Measurements from ENCODE around the gene ZNF106.
A peak's percentile ranks its signal among the peaks of the same experiment; 100 is the strongest.

Gene ZNF106

GRCh38 chr15:42503825-42504224, 12.9 kb upstream of the ZNF106 start:
- no peak overlapping the region for H3K9ac ChIP-seq (ENCODE audit: low read length)
- TF ChIP-seq CTCF (IDR thresholded peaks at IDR 0.05; ENCODE audit: insufficient read depth, low read length, poor library complexity, severe bottlenecking) (no peak), EZH2phosphoT487 (conservative IDR thresholded peaks at IDR 0.05; ENCODE audit: low read length) (no peak)
- no peaks in the 10 kb centered on the region for H3K27me3 ChIP-seq (ENCODE audit: low read length)
- H3K79me2 ChIP-seq (ENCODE audit: insufficient read depth, low read length) = peaks cover 67% of the 10 kb centered on the region
- no peaks in the 10 kb centered on the region for H3K9me3 ChIP-seq (ENCODE audit: insufficient read depth, low read length)
- H4K20me1 ChIP-seq (ENCODE audit: low read depth, low read length) = no peaks in the 10 kb centered on the region
- no peak overlapping the region for H3K4me3 ChIP-seq (ENCODE audit: insufficient read depth, low read length, poor library complexity, severe bottlenecking)
- H3K27ac ChIP-seq (ENCODE audit: low read depth, low read length) = peak overlapping the region; percentile 71; the same call in 1 of the 2 replicates
- no peak overlapping the region for H2AFZ ChIP-seq (ENCODE audit: low read depth, low read length, severe bottlenecking)
- peaks cover 11% of the 10 kb centered on the region for H3F3A ChIP-seq (ENCODE audit: insufficient read depth)
- no peaks in the 10 kb centered on the region for H3K36me3 ChIP-seq (ENCODE audit: low read length)
- H3K9me2 ChIP-seq (replicated peaks; ENCODE audit: insufficient read depth, low read length) = no peaks in the 10 kb centered on the region
- peak overlapping the region; percentile 51 for H3K4me2 ChIP-seq (ENCODE audit: low read depth, low read length, poor library complexity, severe bottlenecking)

GRCh38 chr15:42502477-42502876, 11.5 kb upstream of the ZNF106 start:
- Histone ChIP-seq H3K27me3 (ENCODE audit: low read length) (no peaks in the 10 kb centered on the region), H4K20me1 (ENCODE audit: low read depth, low read length) (no peaks in the 10 kb centered on the region), H2AFZ (ENCODE audit: low read depth, low read length, severe bottlenecking) (no peak overlapping the region), H3K9me3 (ENCODE audit: insufficient read depth, low read length) (no peaks in the 10 kb centered on the region), H3K9me2 (replicated peaks; ENCODE audit: insufficient read depth, low read length) (no peaks in the 10 kb centered on the region), H3K4me2 (ENCODE audit: low read depth, low read length, poor library complexity, severe bottlenecking) (no peak overlapping the region), H3K36me3 (ENCODE audit: low read length) (no peaks in the 10 kb centered on the region), H3F3A (ENCODE audit: insufficient read depth) (peaks cover 11% of the 10 kb centered on the region), H3K4me3 (ENCODE audit: insufficient read depth, low read length, poor library complexity, severe bottlenecking) (no peak overlapping the region), H3K27ac (ENCODE audit: low read depth, low read length) (peak overlapping the region; percentile 7; the same call in 1 of the 2 replicates), H3K79me2 (ENCODE audit: insufficient read depth, low read length) (peaks cover 65% of the 10 kb centered on the region), H3K9ac (ENCODE audit: low read length) (no peak overlapping the region)
- no peak for TF ChIP-seq CTCF (IDR thresholded peaks at IDR 0.05; ENCODE audit: insufficient read depth, low read length, poor library complexity, severe bottlenecking)
- TF ChIP-seq EZH2phosphoT487 (conservative IDR thresholded peaks at IDR 0.05; ENCODE audit: low read length) = no peak

GRCh38 chr15:42499858-42500609, 9.1 kb upstream of the ZNF106 start:
- H3F3A ChIP-seq (ENCODE audit: insufficient read depth) = peaks cover 11% of the 10 kb centered on the region
- H3K27me3 ChIP-seq (ENCODE audit: low read length) = no peaks in the 10 kb centered on the region
- no peak overlapping the region; the same call in 1 of the 2 replicates for H3K27ac ChIP-seq (ENCODE audit: low read depth, low read length)
- no peak overlapping the region for H3K4me2 ChIP-seq (ENCODE audit: low read depth, low read length, poor library complexity, severe bottlenecking)
- H3K4me3 ChIP-seq (ENCODE audit: insufficient read depth, low read length, poor library complexity, severe bottlenecking) = no peak overlapping the region
- no peak overlapping the region for H3K9ac ChIP-seq (ENCODE audit: low read length)
- no peaks in the 10 kb centered on the region for H4K20me1 ChIP-seq (ENCODE audit: low read depth, low read length)
- H2AFZ ChIP-seq (ENCODE audit: low read depth, low read length, severe bottlenecking) = no peak overlapping the region
- TF ChIP-seq EZH2phosphoT487 (conservative IDR thresholded peaks at IDR 0.05; ENCODE audit: low read length) (no peak), CTCF (IDR thresholded peaks at IDR 0.05; ENCODE audit: insufficient read depth, low read length, poor library complexity, severe bottlenecking) (no peak)
- H3K9me2 ChIP-seq (replicated peaks; ENCODE audit: insufficient read depth, low read length) = no peaks in the 10 kb centered on the region
- H3K36me3 ChIP-seq (ENCODE audit: low read length) = no peaks in the 10 kb centered on the region
- no peaks in the 10 kb centered on the region for H3K9me3 ChIP-seq (ENCODE audit: insufficient read depth, low read length)
- peaks cover 72% of the 10 kb centered on the region for H3K79me2 ChIP-seq (ENCODE audit: insufficient read depth, low read length)

Data from SU-DHL-6 (cell line).